ENCODE data around the gene SH3BP2.

GRCh38 chr4:2870082-2870481 is 77.2 kb downstream of the SH3BP2 start:
- TF ChIP-seq SMC3 (conservative IDR thresholded peaks at IDR 0.05; ENCODE audit: poor library complexity), result no peak
- no peak for TF ChIP-seq CTCF (IDR thresholded peaks at IDR 0.05; ENCODE audit: poor library complexity, severe bottlenecking)
- TF ChIP-seq EZH2 (IDR thresholded peaks at IDR 0.05; ENCODE audit: borderline replicate concordance, insufficient read depth, low read length, poor library complexity, severe bottlenecking), result no peak
- no peak for TF ChIP-seq POLR2AphosphoS5 (IDR thresholded peaks at IDR 0.05)
- no peak for TF ChIP-seq RAD21 (conservative IDR thresholded peaks at IDR 0.05)
- no peak for TF ChIP-seq TAF1 (IDR thresholded peaks at IDR 0.05; ENCODE audit: low read depth)
- no peak for TF ChIP-seq MXI1 (conservative IDR thresholded peaks at IDR 0.05; ENCODE audit: poor library complexity, severe bottlenecking)
- no peak for TF ChIP-seq REST (IDR thresholded peaks at IDR 0.05; ENCODE audit: borderline replicate concordance)

Data from neural cell (in vitro differentiated cells).